HepG2 (cell line): ENCODE results near the gene BCAS3. TPM values are rescaled to one million over a fixed set of nuclear protein-coding genes. Genes with fewer than 3 reads are reported as not detected.

Experiments used
- ATAC-seq: fragments of 200-7000 bp; cut with Tn5 transposase; 3 replicates; pipeline ENCODE4 v1.9.1; 2020; ENCODE audit warnings: mild to moderate bottlenecking, moderate library complexity
- BruUV-seq: library from RNA; stranded (reverse); fragments of 400-500 nt; replicated peaks from 2 replicates; lab custom pipeline; 2021; lab: Mats Ljungman, UMichigan
- CTCF ChIA-PET: fragments of 300-600 bp; formaldehyde crosslinking; extraction: SDS; loops from one replicate; lab custom pipeline; 2021; ENCODE audit warnings: low total read pairs, inconsistent platforms, low intra/inter-chr PET ratio; lab: Yijun Ruan, JAX
- POLR2A ChIA-PET: fragments of 350-600 bp; sonication (Branson Sonifier 250); formaldehyde crosslinking; loops from one replicate; lab custom pipeline; 2020; ENCODE audit warnings: antibody characterized with exemption, inconsistent platforms; lab: Yijun Ruan, JAX
- DNase-seq: peaks from one replicate; pipeline ENCODE4 v3.0.0-alpha.2; 2015; ENCODE audit warnings: low spot score
- FAIRE-seq: peaks from 3 replicates; lab custom pipeline; 2011; peaks lifted over from hg19 to GRCh38; lab: Jason Lieb, UNC
- H2AFZ ChIP-seq: one replicate; pipeline ENCODE4 v1.6.1; 2011; ENCODE audit warnings: low read length, inconsistent platforms
- H3K27ac ChIP-seq: fragments of 300-600 bp; 3 replicates; pipeline ENCODE4 v1.8.0; 2011; ENCODE audit warnings: mixed run types, mild to moderate bottlenecking, mixed read lengths, low read length, inconsistent platforms; ENCODE audit not compliant: insufficient read depth; ENCODE audit errors: extremely low read length
- H3K27me3 ChIP-seq, 2 experiments: fragments of 200-600 bp in 1 of 2; 2 replicates in 1 of 2; 3 replicates in 1 of 2; pipeline versions ENCODE4 v1.6.0 to v1.8.0; 2011; ENCODE audit warnings: low read length in 2 of 2, mild to moderate bottlenecking in 2 of 2, moderate library complexity in 2 of 2, inconsistent platforms in 1 of 2; ENCODE audit not compliant: insufficient read depth in 2 of 2, control insufficient read depth in 1 of 2
- H3K36me3 ChIP-seq, 2 experiments: fragments of 200-600 bp in 1 of 2; replicated peaks in 1 of 2; 2 replicates in 1 of 2; 3 replicates in 1 of 2; pipeline versions ENCODE4 v1.5.1 to v1.8.0; 2011; ENCODE audit warnings: low read length in 2 of 2, inconsistent platforms in 1 of 2; ENCODE audit not compliant: insufficient read depth in 2 of 2, control insufficient read depth in 1 of 2
- H3K4me1 ChIP-seq: 2 replicates; pipeline ENCODE4 v1.5.1; 2012; ENCODE audit warnings: low read length, inconsistent platforms; ENCODE audit not compliant: insufficient read depth
- H3K4me2 ChIP-seq: 2 replicates; pipeline ENCODE4 v1.6.0; 2011; ENCODE audit warnings: low read depth, low read length, inconsistent platforms
- H3K4me3 ChIP-seq, 3 experiments: fragments of 200-600 bp in 1 of 3; sonication (generic), shearing (Covaris generic) in 1 of 3; replicated peaks in 1 of 3; 2 replicates each; pipeline ENCODE4 v1.5.1; 2011 to 2016; ENCODE audit warnings: low read length in 3 of 3, inconsistent platforms in 2 of 3, low read depth in 2 of 3, mild to moderate bottlenecking in 2 of 3, control low read depth in 1 of 3, mixed read lengths in 1 of 3; ENCODE audit not compliant: insufficient read depth in 1 of 3
- H3K79me2 ChIP-seq: one replicate; pipeline ENCODE4 v1.6.1; 2011; ENCODE audit warnings: low read length, inconsistent platforms; ENCODE audit not compliant: insufficient read depth
- H3K9ac ChIP-seq: 2 replicates; pipeline ENCODE4 v1.6.0; 2011; ENCODE audit warnings: mild to moderate bottlenecking, low read depth, low read length, inconsistent platforms; ENCODE audit not compliant: insufficient read depth
- H3K9me3 ChIP-seq: 2 replicates; pipeline ENCODE4 v1.5.1; 2012; ENCODE audit warnings: mild to moderate bottlenecking, low read length
- H4K20me1 ChIP-seq: 2 replicates; pipeline ENCODE4 v1.6.0; 2011; ENCODE audit warnings: inconsistent platforms, mild to moderate bottlenecking, low read length, moderate library complexity; ENCODE audit not compliant: insufficient read depth
- CENPX ChIP-seq: sonication (generic); formaldehyde crosslinking; IDR thresholded peaks from 2 replicates; pipeline ENCODE4 v1.9.0; 2021; ENCODE audit warnings: mild to moderate bottlenecking, missing genetic modification reagents, moderate library complexity
- GABPB1 ChIP-seq: IDR thresholded peaks from 2 replicates; pipeline ENCODE4 v1.6.1; 2016; ENCODE audit warnings: mild to moderate bottlenecking, missing genetic modification reagents, moderate library complexity, missing compliant biosample characterization
- GATAD2A ChIP-seq: IDR thresholded peaks from 2 replicates; pipeline ENCODE4 v1.6.1; 2016
- KDM6A ChIP-seq: IDR thresholded peaks from 2 replicates; pipeline ENCODE4 v1.6.1; 2016; ENCODE audit warnings: low read depth
- MAZ ChIP-seq, 2 experiments: sonication (generic) in 1 of 2; formaldehyde crosslinking in 1 of 2; IDR thresholded peaks; 2 replicates each; pipeline versions ENCODE4 v1.5.0 to v1.6.1; 2012 to 2020; ENCODE audit warnings: low read depth in 2 of 2, mild to moderate bottlenecking in 2 of 2, borderline replicate concordance in 1 of 2, improper control_type of control experiment in 1 of 2, low read length in 1 of 2, missing genetic modification reagents in 1 of 2, moderate library complexity in 1 of 2
- MIER3 ChIP-seq: IDR thresholded peaks from 2 replicates; pipeline ENCODE4 v1.6.1; 2016; ENCODE audit warnings: missing compliant biosample characterization, borderline replicate concordance
- MYC ChIP-seq: sonication (generic); formaldehyde crosslinking; IDR thresholded peaks from 2 replicates; pipeline ENCODE4 v1.9.0; 2021; ENCODE audit warnings: missing genetic modification reagents, borderline replicate concordance
- PAX8 ChIP-seq: sonication (generic); formaldehyde crosslinking; IDR thresholded peaks from 2 replicates; pipeline ENCODE4 v1.8.0; 2022; ENCODE audit warnings: mild to moderate bottlenecking, missing genetic modification reagents, borderline replicate concordance
- RXRB ChIP-seq: IDR thresholded peaks from 2 replicates; pipeline ENCODE4 v1.6.1; 2016; ENCODE audit warnings: borderline replicate concordance, missing genetic modification reagents, missing compliant biosample characterization
- ZNF136 ChIP-seq: sonication (generic); formaldehyde crosslinking; IDR thresholded peaks from 2 replicates; pipeline ENCODE4 v1.8.1; 2022; ENCODE audit warnings: low read depth, mild to moderate bottlenecking, moderate library complexity, missing genetic modification reagents
- ZNF280D ChIP-seq: sonication (generic); formaldehyde crosslinking; IDR thresholded peaks from 2 replicates; pipeline ENCODE4 v1.5.1; 2020; ENCODE audit warnings: mild to moderate bottlenecking, missing genetic modification reagents
- ZNF737 ChIP-seq: sonication (generic); formaldehyde crosslinking; IDR thresholded peaks from 2 replicates; pipeline ENCODE4 v1.5.0; 2020; ENCODE audit warnings: missing genetic modification reagents, mild to moderate bottlenecking, borderline replicate concordance
- WGBS: methylation state at CpG from one replicate; pipeline ENCODE4 v1.1.6; 2017; ENCODE audit warnings: low lambda C conversion rate; 5-methylcytosine and 5-hydroxymethylcytosine counted together
- in situ Hi-C: cut with HindIII; loops from 2 replicates; pipeline ENCODE4 v1.10.0; 2017; ENCODE audit warnings: low pct_unique_long_range_greater_than_20kb; ENCODE audit not compliant: extremely low pct_ligation_motif_present
- intact Hi-C: fragments of 100-400 bp; cut with micrococcal nuclease; formaldehyde crosslinking; loops from one replicate; pipeline ENCODE4 v1.10.0; 2022; ENCODE audit not compliant: unreplicated experiment
- polyA plus RNA-seq, 8 experiments: library from polyadenylated mRNA; depleted of rRNA in 3 of 8; stranded (reverse) in 7 of 8; unstranded in 1 of 8; fragments of >200 nt; fragmentation: Illumina TruSeq in 4 of 8; extraction: Trizol in 4 of 8; gene quantifications; 2 replicates each; pipeline versions ENCODE4 v1.2.1 to v1.2.3, GENCODE V29; 2011 to 2016; ENCODE audit warnings: low read depth in 4 of 8, missing spikeins in 1 of 8, mixed read lengths in 1 of 8; ENCODE audit not compliant: insufficient read depth in 1 of 8
- total RNA-seq, 5 experiments: library from RNA; depleted of rRNA; stranded (reverse); fragments of >200 nt; fragmentation: Illumina TruSeq; extraction: Trizol; gene quantifications; 2 replicates each; pipeline ENCODE4 v1.2.3, GENCODE V29; 2016; ENCODE audit warnings: low read depth in 1 of 5
- TF ChIP-seq, protein P1 (sequence below): sonication (generic); formaldehyde crosslinking; IDR thresholded peaks from 2 replicates; pipeline ENCODE4 v1.4.0; 2020; ENCODE audit warnings: missing genetic modification reagents

Gene BCAS3
- total and polyA plus RNA-seq, 2 of the 13 experiments (the other 11 are each of a cell fraction or from before 2014, with no cell fraction given) = 10.7 to 11.2 TPM

- TF ChIP-seq RXRB (CRISPR knock-in tag) = peak; percentile 47; the same call in 1 of the 2 replicates
- peak; percentile 22; the same call in 1 of the 2 replicates for TF ChIP-seq MYC (CRISPR knock-in tag)
These were observed 748.2 kb downstream of the BCAS3 start (continued) for GRCh38 chr17:61425682-61426481.

DNA sequence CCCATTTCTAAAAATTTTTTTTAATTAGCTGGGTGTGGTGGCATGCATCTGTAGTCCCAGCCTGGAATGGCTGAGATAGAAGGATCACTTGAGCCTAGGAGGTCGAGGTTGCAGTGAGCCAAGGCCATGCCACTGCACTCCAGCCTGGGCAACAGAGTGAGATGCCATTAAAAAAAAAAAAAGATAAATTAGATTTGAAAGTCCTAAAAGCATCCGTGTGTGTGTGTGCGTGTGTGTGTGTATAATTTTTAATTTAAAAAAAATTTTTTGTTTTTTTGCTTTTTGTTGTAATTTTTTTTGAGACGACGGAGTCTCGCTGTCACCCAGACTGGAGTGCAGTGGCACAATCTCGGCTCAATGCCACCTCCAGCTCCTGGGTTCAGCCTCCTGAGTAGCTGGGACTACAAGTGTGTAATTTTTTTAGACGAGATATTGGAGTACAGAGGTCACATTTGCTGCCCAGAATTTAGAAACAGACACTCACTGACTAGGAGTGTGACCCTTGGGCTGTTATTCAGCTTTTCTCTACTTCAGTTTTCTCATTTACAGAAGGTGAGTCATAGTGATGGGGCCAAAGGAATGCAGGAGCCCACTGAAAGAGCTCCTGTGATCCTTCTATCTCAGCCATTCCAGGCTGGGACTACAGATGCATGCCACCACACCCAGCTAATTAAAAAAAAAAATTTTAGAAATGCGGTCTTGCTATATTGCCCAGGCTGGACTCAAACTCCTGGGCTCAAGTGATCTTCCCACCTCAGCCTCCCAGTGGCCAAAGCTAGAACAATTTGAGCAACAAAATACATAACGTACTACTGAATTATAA lies 749.0 kb downstream of the BCAS3 start:
- CTCF ChIA-PET = interaction anchor here (1.2 to 2.1 kb wide), 4 partner anchors 124 to 156 kb away, joined by 4 to 10 read pairs (median 8); no protein-coding TSS in a partner anchor
- POLR2A ChIA-PET = interaction anchor here (0.6 to 1.8 kb wide), 7 partner anchors 14 to 703 kb away, joined by 3 to 13 read pairs (median 5); partner anchors contain the start of gene TBX2
- TF ChIP-seq MAZ (IDR thresholded peaks at IDR 0.05; ENCODE audit: borderline replicate concordance, low read depth, low read length) (no peak), MAZ (CRISPR knock-in tag; IDR thresholded peaks at IDR 0.05; ENCODE audit: low read depth) (no peak), GATAD2A (peak; percentile 88), GABPB1 (CRISPR knock-in tag) (0 out of 2 replicates have a peak, but pooled peaks have one; percentile 5), ZNF737 (CRISPR knock-in tag) (no peak), ZNF136 (CRISPR knock-in tag) (0 out of 2 replicates have a peak, but pooled peaks have one; percentile 9), ZNF280D (CRISPR knock-in tag) (0 out of 2 replicates have a peak, but pooled peaks have one; percentile 10), PAX8 (CRISPR knock-in tag) (no peak), MIER3 (CRISPR knock-in tag) (peak; percentile 23; the same call in 1 of the 2 replicates), CENPX (CRISPR knock-in tag) (peak; percentile 38; the same call in 1 of the 2 replicates), KDM6A (CRISPR knock-in tag) (peak; percentile 59)
- TF ChIP-seq, protein P1, sequence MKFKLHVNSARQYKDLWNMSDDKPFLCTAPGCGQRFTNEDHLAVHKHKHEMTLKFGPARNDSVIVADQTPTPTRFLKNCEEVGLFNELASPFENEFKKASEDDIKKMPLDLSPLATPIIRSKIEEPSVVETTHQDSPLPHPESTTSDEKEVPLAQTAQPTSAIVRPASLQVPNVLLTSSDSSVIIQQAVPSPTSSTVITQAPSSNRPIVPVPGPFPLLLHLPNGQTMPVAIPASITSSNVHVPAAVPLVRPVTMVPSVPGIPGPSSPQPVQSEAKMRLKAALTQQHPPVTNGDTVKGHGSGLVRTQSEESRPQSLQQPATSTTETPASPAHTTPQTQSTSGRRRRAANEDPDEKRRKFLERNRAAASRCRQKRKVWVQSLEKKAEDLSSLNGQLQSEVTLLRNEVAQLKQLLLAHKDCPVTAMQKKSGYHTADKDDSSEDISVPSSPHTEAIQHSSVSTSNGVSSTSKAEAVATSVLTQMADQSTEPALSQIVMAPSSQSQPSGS (CRISPR knock-in tag) = peak; percentile 39; the same call in 1 of the 2 replicates

More for the DNA sequence above, 749.0 kb downstream of the BCAS3 start:
- peaks cover 46% of the 10 kb centered on the region for H3K4me1 ChIP-seq
- no peaks in the 10 kb centered on the region for H4K20me1 ChIP-seq
- DNase-seq = peak; percentile 98
- peak overlapping the region; percentile 45; the same call in 1 of the 2 replicates for H3K4me2 ChIP-seq
- ATAC-seq = peak; percentile 89
- peak overlapping the region in 1 of 3 experiments; percentile 23; a peak in 1 of 6 replicates for H3K4me3 ChIP-seq
- H3K27ac ChIP-seq = peak overlapping the region; percentile 57
- intact Hi-C loops = loop anchor here (1.0 kb wide), 4 partner anchors 29 to 125 kb away; no protein-coding TSS in a partner anchor
- FAIRE-seq = peak; percentile 93
- no peaks in the 10 kb centered on the region for H3K27me3 ChIP-seq
- H3K9me3 ChIP-seq = no peaks in the 10 kb centered on the region
- no peaks in the 10 kb centered on the region for H3K79me2 ChIP-seq
- H2AFZ ChIP-seq = no peak overlapping the region
- no peaks in the 10 kb centered on the region for H3K36me3 ChIP-seq
- no TSS peak for BruUV-seq
- H3K9ac ChIP-seq = no peak overlapping the region
- in situ Hi-C loops = loop anchor here (10.0 kb wide), 1 partner anchor 128 kb away; no protein-coding TSS in a partner anchor
- WGBS = 24% methylated on average over 10 of the region's 10 CpGs
